Lower leg skin (tissue), 4 donors: ENCODE results near the gene HMG20A. TPM values are rescaled to one million over a fixed set of nuclear protein-coding genes. Genes with fewer than 3 reads are reported as not detected.

ENCODE experiments used
- DNase-seq, 2 donors: peaks; one replicate each; pipeline ENCODE4 v3.0.0-alpha.2; 2019; ENCODE audit warnings: low spot score in 2 of 2
- H3K4me3 ChIP-seq: fragments of 200-600 bp; sonication (generic); 2 replicates; pipeline ENCODE4 v1.5.1; 2017; ENCODE audit warnings: mild to moderate bottlenecking, low read depth; ENCODE audit not compliant: poor library complexity, severe bottlenecking
- CTCF ChIP-seq, 3 donors: fragments of 450-650 bp; IDR thresholded peaks; one replicate each; pipeline ENCODE4 v1.5.1; 2016; ENCODE audit warnings: antibody characterized with exemption in 3 of 3, mild to moderate bottlenecking in 3 of 3, moderate library complexity in 2 of 3
- POLR2A ChIP-seq, 2 donors: fragments of 450-650 bp; IDR thresholded peaks; one replicate each; pipeline ENCODE4 v1.6.1; 2016 to 2017; ENCODE audit warnings: antibody characterized with exemption in 2 of 2, mild to moderate bottlenecking in 1 of 2, moderate library complexity in 1 of 2
- WGBS, 2 donors: methylation state at CpG; one replicate each; pipeline ENCODE4 v1.1.5; 2018; 5-methylcytosine and 5-hydroxymethylcytosine counted together
- intact Hi-C: fragments of 100-400 bp; cut with DNase I; formaldehyde crosslinking; loops from one replicate; pipeline ENCODE4 v1.15.0; 2023; ENCODE audit warnings: low total_unique reads
- total RNA-seq, 4 donors: library from RNA; depleted of rRNA; stranded (reverse); fragments of >200 nt; gene quantifications; one replicate each; pipeline ENCODE4 v1.1.0, GENCODE V29; 2016

Gene HMG20A
- total RNA-seq, 4 donors from 2014 or later = 16.8 to 28.1 (median 22.5) TPM

DNA sequence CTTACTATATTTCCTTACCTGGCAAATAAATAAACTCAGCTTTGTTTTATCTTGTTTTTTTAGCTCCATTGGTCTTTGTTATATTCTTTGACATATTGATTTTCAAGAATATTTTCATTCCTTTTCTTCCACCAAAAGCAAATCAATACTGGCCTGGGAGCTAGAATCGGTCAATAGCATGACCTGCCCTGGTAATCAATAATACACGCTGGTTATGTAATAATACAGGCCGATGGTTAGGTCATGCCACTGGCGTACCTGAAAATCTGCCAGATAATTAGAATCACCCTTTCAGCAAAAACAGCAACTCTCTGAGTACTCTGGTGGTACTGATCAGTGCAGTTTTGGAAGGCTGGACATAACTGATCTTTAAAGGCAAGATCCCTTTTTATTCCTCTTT, 40.7 kb upstream of the HMG20A start:
- intact Hi-C loops = no loop called here
- DNase-seq = no peak
- no peak overlapping the region for H3K4me3 ChIP-seq
- 90 to 93% methylated on average over 4 of the region's 4 CpGs for WGBS, 2 donors
- TF ChIP-seq CTCF (IDR thresholded peaks at IDR 0.05) (no peak), POLR2A (IDR thresholded peaks at IDR 0.05) (no peak)

GRCh38 chr15:77384086-77384485, 36.6 kb upstream of the HMG20A start:
- H3K4me3 ChIP-seq = no peak overlapping the region
- no peak for TF ChIP-seq CTCF (IDR thresholded peaks at IDR 0.05)
- TF ChIP-seq POLR2A (IDR thresholded peaks at IDR 0.05) = no peak
- intact Hi-C loops = no loop called here
- DNase-seq = no peak

DNA sequence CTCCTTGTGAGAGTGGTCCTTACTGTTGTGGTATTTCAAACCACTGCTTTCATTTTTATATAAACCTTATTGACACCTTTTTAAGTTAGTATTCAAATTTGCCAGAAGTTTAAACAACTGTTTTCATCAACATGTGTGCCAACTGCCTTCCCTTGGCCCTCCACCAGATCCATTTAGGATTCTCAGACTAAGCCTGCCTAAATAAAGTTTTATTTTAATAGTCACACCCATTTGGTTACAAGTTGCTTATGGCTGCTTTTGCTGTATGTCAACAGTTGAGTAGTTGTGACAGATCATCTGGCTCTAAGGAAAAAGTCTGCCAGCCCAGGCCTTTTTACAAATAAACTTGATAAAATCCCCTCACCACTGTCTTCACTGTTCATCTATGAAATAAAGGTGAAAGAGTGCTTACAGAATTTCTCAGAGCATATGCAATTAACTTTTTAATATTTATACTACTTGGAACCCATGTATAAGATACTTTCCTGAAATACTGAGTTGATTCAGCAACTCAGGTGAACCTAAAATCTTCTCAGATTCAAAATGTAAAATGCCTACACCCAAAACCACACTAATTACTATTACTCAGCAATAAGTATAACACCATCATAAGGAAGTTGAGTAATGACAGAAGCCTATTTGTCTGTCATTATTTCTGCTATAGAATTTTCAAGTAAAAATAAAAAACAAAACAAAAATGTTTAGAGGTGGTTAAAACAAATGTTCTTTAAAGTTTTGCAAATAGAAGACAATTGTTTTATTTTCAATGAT, 35.9 kb upstream of the HMG20A start:
- no peak overlapping the region for H3K4me3 ChIP-seq
- no peak for DNase-seq
- intact Hi-C loops = no loop called here
- TF ChIP-seq CTCF (IDR thresholded peaks at IDR 0.05) (no peak), POLR2A (IDR thresholded peaks at IDR 0.05) (no peak)

- DNase-seq = no peak
- 88 to 90% methylated on average over 2 of the region's 2 CpGs for WGBS, 2 donors
- TF ChIP-seq POLR2A (IDR thresholded peaks at IDR 0.05) (no peak), CTCF (IDR thresholded peaks at IDR 0.05) (no peak)
- intact Hi-C loops = no loop called here
- H3K4me3 ChIP-seq = no peak overlapping the region
Observed at GRCh38 chr15:77386626-77387025, 34.1 kb upstream of the HMG20A start.

DNA sequence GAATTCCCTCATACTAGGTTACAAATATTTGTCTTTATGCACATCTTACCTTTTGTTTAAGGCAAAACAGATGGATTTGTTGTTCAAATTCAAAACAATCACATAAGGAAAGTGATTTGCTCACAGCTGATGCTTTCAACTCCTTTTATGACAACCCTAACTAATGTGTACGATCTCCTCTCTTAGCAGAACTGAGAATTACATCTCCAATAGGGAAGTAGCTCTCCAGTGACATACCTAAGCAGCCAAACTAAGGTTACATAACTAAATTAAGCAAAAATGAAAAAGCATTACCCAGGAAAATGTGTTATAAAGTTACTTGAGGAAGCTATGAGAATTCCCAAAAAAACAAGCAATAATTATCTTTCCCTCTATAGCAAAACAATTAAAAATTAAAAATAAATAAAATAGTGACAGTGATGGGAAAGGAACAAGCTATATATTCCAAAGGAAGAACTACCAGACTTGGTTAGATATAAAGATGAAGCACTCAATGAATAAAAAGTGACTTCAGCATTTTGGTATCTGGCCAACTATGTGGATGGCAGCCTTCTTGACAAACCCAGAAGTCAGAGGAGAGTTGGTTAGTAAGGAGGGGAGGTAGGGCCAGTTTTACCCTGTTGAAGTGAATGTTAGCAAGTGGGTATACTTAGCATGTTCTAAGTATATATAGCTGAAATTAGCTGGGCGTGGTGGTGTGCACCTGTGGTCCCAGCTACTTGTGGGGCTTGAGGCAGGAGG, 33.2 kb upstream of the HMG20A start:
- DNase-seq = no peak
- intact Hi-C loops = no loop called here
- 83 to 92% methylated on average over 2 of the region's 2 CpGs for WGBS, 2 donors
- TF ChIP-seq POLR2A (IDR thresholded peaks at IDR 0.05) (no peak), CTCF (IDR thresholded peaks at IDR 0.05) (no peak)
- H3K4me3 ChIP-seq = no peak overlapping the region
